HG03442 (cell line): Measurements from ENCODE around the gene ARHGAP44.

ENCODE experiments used
- ATAC-seq: cut with Tn5 transposase; IDR thresholded peaks from one replicate; pipeline ENCODE4 v1.9.1; 2021; ENCODE audit warnings: mild to moderate bottlenecking, moderate library complexity; ENCODE audit not compliant: unreplicated experiment

ARHGAP44 gene

GRCh38 chr17:12990041-12990808 lies 200.9 kb downstream of the ARHGAP44 start:
- ATAC-seq, result no peak

DNA sequence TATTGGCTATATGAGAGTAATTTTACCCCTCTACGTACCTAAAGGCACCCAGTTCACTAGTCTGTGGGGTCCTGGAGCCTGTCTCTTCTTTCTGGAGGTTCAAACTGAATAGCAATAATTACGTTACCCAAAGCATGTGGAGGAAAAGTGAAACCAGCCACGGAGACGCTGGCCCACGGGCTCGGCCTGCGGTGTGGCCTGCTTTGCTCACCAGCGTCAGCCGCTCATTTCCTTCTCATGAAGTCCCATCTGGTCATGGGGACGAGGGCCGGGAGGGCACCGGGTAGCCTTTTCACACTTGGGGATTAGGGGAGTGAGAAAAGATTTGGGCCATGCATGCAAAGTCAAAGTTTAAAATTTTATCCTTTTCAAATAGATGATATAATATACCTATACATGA lies 201.6 kb downstream of the ARHGAP44 start:
- no peak for ATAC-seq

DNA sequence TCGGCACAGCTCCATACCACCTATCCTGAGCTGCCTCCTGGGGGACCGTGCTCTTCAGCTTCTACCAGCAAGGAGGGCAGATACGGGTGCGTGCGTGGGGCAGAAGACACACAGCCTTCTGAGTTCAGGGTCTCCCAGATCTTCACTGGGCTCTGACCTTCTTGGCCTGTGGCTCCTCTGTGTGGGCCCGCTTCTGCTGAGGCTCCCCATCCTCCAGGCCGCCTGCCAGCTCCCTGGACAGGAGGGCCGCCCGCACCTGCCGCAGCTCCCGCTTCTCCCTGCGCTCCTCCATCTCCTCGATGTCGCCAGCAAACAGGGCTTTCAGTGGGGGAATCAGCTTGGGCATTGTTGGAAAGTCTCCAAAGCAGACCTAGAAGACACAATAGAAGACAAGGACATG lies 203.4 kb downstream of the ARHGAP44 start:
- ATAC-seq, result no peak

- ATAC-seq, result no peak
Observed at GRCh38 chr17:12993631-12994030, 204.3 kb downstream of the ARHGAP44 start.

DNA sequence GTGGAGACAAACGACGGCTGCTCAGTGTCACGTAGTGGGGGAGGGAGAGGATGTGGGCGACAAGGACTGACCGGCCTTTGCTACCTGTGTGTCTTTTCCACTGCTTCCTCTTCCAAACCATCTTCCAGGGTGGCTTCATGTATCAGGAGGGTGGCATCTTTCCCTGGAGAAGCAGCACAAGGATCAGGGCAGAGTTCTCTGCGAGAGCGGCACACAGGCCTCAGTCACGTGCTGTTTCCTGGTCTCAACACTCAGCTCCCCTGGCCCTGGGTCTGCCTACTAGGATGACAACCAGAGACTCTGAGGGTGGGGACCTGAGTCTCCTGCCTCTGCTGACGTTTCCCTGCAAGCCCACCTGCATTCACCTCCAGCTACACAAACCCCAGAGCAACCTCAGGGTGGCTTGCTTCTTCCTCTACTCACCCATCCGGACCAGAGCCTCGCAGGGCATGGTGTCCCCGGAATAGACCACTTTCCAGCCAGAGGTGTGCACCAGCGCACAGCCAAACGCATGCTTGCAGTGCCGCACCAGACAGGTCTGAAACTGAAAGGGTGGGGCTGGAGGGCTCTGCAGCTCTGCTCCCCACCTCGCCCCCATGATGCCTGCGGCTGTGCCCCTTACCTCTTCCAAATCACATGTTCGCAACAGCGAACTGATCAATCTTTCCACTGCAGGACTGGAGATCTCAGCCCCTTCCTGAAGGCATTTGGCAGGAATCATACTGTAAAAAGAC lies 205.2 kb downstream of the ARHGAP44 start:
- no peak for ATAC-seq

DNA sequence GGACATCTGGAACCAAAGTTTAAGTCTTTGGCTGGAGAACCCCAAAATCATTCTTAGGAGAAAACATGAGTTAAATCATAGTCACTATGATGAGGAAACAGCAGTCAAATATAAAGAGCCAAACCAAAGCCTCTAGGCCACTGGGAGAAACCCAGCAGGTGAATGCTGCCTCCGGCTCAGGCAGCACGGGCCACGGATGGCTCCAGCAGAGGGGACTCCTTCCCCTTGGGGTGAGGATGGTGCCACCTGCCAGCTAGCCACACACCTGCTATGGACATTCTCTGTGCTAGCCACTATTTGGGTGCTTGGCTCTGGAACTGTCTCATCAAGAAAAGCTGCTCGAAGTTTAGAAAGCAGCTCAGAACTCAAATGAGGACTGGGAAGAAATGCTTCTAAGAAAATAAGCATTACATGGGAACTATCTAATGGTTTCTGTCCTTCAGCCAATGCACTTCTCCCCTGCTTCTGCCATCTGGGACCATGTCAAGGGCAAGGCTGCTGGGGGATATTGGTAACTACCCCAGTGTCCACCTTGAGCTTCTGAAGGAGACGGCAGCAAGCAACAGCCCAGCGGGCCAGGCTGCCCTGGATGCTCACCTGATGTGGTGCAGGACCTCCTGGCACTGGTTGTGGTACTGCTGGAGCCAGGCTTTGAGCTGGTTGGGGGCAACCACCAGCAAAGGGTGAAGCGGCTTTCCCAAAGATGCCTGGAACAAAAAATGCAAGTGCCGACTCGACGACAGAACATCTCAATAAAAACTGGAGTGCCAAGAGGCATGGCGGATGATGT lies 206.0 kb downstream of the ARHGAP44 start:
- no peak for ATAC-seq

DNA sequence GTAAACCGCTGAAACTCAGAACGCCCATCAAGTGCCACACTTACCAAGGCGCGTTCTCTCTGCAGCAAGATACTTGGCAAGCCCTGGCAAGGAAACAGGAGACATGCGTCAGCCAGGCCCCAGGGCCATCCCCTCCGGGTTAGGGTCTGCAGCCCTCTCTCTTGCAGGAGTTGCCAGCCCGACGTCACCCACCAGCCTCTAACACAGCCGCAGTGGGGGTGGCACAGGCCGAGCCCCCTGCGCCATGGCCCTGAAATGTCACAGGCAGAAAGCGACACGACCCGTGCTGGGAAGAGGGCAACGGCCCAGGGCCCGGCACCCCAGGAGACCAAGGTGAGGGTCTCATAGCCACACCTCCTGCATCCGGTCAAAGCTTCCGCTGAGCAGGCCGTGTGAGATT lies 206.6 kb downstream of the ARHGAP44 start:
- ATAC-seq, result no peak

DNA sequence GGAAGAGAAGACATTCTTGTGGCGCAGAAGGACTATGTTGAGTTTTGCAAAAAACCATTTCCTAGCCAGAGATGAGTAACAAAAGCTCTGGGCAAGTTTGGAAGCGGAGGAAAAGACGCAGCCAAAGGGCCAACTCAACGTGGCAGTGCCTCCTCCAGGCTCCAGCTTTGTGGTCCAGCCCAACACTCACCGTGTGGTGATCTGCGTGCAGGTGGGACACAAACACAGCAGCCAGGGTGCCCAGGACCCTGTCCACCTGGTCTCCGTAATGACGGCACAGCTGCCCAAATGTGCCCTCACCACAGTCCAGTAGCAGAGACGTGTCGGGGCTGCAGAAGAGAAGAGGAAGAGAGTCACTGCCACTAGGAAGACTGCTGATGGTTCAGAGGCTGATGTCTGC lies 207.1 kb downstream of the ARHGAP44 start:
- ATAC-seq, result no peak

DNA sequence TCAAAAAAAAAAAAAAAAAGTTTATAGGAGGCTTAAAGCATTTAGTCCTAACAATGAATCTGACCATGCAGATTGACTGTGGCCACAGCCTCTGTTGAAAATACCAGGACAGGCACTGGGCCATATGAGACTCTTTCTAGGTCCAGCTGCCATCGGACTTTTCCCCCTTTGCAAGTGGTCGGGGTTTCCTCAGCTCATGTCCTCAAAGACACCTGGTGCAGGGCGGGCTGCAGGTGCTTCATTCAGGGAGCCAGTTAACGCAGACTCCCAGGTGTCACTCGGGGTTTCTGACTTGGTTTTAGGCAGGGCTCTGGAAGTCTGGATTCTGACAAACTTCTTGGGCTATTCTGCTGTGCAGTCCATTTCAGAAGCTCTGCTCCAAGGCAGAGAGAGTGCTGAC lies 207.6 kb downstream of the ARHGAP44 start:
- ATAC-seq, result no peak

DNA sequence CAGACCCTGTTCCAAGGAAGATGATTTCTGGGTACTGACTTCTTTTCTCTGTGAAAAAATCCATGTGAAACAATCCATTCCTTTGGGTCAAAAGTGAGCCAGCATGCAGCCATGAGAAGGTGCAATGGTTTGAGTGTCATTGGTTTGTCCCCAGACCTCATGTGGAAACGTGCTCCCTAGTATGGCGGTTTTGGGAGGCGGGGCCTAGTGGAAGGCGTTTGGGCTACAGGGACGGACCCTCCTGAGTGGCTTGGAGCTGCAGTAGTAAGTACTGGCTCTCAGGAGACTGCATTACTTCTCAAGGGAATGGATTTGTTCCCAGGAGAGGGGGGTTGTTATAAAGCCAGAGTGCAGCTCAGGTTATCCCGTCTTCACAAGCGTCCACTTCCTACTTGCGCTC lies 209.2 kb downstream of the ARHGAP44 start:
- no peak for ATAC-seq

DNA sequence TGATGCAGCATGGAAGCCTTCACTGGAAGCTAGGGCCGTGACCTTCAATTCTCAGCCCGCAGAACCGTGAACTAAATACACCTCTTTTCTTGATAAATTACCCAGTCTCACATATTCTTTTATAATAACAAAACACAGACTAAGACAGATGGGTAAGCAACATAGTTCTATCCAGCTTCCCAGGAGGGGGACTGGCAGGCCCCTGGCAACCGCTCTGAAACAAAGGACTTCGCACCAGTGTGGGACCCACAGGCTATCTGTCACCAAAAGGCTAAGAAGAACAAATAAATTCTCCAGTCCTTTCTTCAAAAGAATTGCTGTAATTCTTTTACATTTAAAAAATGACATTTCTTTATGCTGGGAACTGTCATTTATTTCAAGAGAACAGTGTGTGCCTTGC lies 209.6 kb downstream of the ARHGAP44 start:
- no peak for ATAC-seq

DNA sequence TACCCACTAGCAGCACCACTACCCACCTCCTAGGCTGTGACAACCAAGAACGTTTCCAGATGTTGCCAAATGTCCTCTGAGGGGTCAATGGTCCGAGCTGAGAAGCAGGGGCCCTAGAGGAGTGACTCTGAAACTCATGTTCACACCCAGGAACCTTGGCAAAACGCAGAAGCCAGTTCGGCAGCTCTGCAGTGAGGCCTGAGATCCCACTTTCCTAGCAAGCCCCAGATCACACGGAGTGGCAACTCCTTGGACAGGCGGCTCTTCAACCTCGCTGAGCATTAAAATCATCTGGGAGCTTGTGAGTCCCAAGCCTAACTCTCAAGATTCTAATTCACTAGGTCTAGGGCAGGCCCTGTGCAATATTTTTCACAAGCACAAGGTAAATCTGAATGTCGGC lies 211.3 kb downstream of the ARHGAP44 start:
- ATAC-seq, result no peak

- no peak for ATAC-seq
Observed at GRCh38 chr17:13001991-13002615, 212.8 kb downstream of the ARHGAP44 start.

GRCh38 chr17:13002761-13003453 lies 213.6 kb downstream of the ARHGAP44 start:
- no peak for ATAC-seq

- no peak for ATAC-seq
Observed at GRCh38 chr17:13003454-13003851, 214.2 kb downstream of the ARHGAP44 start.

DNA sequence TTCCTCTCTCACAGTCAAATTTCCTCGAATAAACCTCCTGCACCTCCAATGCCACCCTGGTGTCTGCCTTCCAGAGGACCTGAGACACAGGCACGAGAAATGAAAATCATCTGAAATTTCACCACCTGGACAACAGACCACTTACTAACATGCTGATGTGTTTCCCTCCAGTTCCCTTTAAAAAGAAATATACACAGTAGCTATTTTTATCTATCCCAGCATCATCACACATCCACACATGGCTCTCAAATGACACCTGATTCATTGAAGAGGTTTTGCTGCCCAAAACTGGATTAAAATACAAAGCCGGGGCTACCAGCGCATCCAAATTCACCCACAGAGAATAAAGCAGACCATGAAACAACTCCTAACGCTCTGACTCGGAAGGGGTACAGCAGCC lies 214.6 kb downstream of the ARHGAP44 start:
- ATAC-seq, result no peak

DNA sequence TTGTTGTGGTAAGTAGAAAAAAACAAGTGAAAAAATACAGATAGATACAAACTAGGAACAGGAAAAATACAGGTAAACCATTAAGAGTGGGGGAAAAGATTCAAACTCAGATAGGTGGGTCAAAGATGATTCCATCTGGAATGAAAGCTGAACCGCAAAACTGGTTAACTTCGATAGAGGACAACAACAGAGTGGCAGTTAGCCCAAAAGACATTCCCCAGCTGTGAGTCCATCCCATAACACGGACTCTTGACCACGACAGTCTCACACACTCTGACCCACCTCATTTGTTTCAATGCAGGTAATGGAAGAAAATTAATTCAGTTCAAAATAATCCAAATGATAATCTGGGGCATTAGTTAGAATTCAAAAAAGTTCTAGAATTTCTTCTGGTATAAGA lies 215.0 kb downstream of the ARHGAP44 start:
- ATAC-seq, result no peak

DNA sequence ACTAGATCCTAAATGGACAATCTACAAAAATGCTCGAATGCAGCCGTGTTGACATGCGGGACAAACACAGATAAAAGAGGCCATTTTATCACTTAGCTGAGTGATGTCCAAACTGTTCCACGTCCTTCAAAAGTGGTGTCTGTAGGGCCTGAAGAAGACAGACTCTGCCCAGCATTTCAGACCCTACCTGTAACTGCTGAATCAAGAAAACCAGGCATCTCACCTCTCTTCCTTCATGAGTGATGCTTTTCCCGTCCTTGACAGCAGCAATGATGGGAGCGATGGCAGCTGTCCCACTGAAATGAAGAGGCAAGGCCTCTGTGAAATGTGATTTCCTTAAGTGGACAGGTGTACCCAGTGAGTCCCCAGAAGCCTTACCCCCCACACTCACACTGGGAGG lies 216.2 kb downstream of the ARHGAP44 start:
- ATAC-seq, result no peak

- no peak for ATAC-seq
Observed at GRCh38 chr17:13008461-13008860, 219.2 kb downstream of the ARHGAP44 start.

- ATAC-seq, result no peak
Observed at GRCh38 chr17:13010959-13011358, 221.7 kb downstream of the ARHGAP44 start.

DNA sequence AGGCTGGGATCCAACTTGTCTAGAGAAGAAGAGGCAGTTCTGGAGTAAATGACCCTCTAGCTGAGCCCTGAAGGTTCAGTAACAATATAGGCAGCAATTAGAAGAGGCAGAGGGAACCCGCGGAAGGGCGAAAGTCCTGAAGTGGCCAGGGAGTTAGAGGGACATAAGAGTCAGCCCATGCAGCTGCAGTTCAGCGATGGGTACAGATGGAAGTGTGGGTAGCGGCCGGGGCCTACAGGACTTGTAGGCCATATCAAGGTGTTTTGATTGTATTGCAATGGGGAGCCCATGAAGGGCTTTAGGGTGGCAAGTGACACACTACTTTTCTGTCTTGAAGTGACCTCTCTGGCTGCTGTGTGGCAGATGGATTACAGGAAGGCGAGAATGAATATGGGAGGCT lies 225.5 kb downstream of the ARHGAP44 start:
- no peak for ATAC-seq
